HuH-7.5 (cell line): Measurements from ENCODE around the gene HGFAC.

Experiments used
- DNase-seq: peaks from one replicate; pipeline ENCODE4 v3.0.0; 2011; ENCODE audit warnings: low spot score

The HGFAC gene

DNA sequence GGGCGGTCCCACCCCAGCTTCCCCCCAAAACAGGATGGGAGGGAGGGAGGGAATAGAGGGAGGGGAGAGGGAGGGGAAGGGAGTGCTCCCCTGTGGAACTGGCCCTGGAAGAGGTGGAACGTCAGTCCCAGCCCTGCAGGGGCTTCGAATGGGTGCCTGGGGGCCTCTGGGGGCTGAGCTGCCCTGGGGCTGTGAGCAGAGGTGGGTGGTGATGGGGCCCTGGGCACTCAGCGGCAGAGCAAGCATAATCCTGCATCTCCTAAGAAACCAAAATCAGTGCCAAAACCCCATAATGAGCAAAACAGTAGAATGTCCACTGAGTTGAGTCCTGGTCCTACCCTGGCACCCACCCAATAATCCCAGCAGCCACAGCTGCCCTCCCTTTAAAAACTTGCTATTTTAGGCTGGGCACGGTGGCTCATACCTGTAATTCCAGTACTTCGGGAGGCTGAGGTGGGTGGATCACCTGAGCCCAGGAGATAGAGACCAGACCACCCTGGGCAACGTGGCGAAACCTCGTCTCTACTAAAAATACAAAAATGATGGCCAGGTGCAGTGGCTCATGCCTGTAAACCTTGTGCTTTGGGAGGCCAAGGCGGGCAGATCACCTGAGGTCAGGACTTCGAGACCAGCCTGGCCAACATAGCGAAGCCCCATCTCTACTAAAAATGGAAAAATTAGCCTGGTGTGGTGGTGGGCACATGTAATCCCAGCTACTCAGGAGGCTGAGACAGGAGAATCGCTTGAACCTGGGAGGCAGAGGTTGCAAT lies 32.4 kb downstream of the HGFAC start:
- no peak for DNase-seq

DNA sequence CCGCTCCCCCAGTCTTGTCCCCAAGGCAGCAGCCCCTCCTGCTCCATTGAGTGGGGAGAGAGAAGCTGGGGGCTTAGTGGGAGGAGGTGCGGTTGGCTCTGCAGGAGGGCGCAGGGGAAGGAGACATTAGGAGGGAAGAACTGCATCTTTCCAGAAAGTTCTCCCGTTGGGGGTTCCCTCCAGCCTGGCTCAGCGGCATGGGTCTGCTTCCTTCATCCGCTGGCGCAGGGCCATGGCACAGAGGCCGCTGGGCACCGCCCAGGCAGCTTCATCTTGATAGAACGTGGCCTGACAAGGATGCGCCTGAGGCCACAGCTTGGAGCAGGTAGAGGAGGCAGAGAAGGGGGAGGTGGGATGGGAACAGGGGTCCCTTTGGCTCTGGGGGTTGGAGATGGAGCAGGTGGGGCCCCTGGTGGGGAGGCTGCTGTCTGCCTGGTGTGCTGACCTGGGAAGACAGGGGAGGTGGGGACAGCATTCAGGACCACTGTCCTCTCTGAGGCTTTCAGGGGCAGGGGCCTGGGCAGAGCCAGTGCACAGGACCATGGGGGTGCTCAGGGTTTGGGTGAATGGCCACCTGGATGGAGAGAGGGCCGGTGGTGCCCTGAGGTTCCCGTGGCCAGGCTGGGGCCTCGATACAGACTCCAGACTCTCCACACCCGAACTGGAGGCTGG lies 33.4 kb downstream of the HGFAC start:
- DNase-seq = no peak

DNA sequence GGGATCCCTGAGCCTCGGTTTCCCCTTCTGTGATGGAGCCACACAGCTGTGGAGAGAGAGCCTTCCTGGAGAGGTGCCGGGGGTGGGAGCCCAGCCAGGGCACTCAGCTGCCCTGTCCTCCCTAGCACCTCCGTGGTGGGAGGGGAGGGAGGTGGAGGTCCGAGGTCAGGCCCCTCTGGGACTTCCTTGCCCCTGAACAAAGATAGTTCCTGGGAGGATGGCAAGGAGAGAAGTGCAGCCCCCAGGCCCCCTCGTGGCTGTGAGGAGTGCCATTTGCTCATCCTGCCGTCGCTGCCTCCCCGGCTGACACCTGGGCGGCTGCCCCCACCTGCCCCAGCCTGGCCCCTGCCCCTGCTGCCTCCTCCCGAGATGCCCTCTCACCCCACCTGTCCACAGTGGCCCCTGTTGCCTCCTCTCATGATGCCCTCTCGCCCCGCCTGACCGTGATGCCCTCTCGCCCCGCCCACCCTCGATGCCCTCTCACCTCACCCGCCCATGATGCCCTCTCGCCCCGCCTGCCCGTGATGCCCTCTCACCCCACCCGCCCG lies 34.0 kb downstream of the HGFAC start:
- DNase-seq = no peak

DNA sequence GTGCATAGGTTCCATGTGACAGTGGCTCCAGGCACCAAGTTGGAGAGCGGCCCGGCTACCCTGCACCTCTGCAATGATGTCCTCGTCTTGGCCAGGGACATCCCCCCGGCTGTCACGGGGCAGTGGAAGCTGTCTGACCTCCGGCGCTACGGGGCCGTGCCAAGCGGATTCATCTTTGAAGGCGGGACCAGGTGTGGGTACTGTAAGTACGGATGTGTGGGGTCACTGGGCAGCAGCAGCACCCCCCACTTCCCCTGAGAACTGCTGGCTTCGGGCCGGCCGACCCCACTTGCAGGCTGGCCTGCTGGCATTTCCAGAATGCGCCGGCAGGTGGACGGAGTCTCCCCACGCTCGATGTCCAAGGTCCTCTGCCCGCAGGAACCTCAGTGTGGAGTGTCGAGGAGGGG lies 34.6 kb downstream of the HGFAC start:
- peak; percentile 69 for DNase-seq

DNA sequence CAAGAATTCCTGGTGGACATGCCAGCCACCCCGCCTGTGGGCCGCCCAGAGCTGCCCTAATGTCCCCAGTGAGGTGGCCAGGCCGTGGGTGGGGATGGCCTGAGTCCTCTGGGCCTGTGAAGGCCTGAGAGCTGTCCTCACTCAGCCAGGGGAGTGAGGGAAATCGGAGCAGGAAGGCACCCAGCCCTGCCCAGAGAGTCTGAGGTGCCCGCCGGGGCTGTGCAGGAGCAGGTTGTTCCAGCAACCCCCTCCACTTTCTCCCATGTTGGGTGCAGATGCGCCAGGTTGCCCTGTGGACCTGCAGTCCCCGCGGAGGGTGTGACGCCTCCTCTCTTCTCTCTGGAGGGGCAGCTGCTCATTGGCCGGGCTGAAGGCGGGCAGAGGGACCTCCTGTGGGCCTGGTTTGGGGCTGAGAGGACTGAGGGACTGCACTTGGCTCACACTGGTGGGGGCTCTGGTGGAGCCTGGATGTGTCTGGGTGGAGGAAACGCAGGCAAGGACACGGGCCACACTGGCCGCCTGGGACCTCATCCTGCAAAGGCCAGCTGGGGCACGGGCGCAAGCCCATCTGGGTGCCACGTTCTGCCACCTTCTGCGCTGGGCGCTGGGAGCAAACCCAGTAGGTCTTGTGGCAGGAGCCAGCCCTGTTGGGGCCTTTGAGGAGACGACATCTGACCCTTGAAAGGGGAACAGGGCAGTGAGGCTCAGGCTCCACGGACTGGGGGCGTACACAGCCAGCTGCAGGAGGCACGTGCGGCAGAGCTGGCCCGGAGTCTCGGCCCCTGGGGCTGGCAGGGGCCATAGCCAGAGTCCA lies 35.4 kb downstream of the HGFAC start:
- no peak for DNase-seq

DNA sequence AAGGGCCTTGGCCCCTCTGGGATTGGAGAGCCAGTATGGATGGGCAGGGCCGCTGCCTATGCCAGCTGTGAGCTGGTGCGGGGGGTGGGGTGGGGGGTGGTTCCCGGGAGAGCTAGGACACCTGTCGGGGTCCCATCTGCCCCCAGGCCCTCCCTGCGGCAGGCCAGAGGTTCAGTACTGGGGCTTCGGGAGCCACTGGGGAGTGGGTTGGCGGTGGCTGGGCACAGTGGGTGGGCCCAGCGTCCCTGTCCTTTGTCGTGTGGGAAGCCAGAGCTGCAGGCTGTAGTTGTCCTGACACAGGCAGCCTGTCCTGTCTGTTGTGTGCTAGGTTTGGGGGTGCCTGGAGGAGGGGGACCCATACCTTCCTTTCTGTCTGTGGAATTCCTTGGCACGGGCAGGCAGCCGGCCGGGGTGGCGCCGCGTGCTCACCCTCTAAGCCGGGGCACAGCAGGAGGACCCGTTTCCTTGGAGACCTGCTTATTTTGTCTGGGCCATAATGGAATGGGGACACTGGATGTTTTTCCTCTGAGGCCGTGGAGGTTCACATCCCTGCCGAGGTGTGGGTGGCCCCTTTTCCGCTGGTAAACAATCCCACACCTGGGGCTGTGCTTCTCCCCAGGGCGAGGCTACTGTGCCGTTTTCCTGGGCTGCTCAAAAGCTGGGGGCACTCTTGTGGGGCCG lies 36.1 kb downstream of the HGFAC start:
- DNase-seq = no peak

DNA sequence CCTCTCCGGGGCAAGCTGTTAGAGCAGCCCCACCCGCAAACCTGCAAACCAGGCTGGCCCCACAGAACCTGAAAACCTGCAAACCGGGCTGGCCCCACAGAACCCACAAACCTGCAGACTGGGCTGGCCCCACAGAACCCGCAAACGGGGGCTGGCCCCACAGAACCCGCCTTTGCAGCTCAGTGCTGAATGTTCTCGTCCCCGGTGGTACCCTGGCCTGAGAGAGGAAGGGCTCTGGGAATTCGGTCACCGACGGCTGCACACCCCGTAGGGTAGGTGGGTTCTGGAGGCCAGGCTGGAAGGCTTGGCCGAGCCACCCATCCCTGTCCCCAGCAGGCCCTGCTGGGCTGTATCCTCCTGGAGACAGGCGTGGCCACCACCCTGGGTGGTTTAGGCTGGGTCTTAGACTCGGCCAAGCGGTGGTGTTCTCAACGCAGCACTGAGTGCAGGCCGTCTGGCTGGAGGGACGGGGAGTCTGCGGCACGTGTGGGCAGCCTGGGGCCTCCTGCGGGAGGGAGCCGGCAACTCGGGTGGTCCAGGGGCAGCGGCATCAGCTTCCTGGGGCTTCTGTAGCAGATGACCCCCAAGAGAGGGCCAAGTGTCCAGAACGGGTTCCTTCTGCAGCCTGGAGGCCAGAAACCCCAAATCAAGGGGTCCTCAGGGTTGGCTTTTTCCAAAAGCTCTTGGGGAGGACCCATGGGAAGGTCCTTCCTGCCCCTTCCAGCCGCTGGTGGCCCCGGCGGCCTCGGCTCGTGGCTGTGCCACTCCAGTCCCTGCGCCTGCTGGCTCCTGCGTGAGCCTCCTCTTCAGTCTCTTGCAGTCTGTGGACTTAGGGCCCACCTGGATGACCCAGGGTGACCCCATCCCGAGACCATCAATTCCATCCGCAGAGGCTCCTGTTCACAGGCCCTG lies 36.9 kb downstream of the HGFAC start:
- no peak for DNase-seq

DNA sequence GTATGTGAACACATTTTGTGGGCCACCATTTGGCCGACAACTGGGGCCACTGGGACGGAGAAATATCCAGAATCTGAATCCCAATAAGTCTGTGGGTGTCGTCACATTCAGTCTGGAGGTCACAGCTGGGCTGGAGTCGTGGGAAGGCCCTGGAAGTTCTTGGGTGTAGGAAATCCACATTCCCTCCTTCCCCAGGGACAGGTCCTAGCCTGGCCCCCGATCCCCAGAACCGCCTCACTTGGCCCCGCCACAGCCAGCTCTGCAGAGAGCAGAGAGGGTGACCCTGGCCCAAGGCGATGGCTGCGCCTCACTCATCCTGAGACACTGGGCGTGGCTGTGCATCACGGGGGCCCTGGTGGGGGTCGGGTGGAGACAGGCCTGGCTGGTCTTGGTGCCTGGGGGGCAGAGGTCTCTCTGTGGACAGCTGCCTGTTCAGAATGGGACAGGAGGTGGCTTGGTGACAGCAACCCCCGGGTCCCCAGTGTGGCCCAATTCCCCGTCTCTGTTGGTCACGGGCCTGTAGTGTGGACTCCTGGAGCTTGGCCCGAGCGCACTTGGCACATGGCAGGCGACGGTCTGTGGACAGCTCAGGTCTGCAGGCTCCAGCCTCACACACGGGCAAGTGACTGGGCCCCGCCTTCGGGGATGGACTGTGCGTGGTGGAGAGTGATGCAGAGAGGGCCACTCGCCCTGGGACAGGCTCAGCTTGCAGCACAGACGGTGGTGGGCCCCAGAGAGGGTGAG lies 37.8 kb downstream of the HGFAC start:
- no peak for DNase-seq

DNA sequence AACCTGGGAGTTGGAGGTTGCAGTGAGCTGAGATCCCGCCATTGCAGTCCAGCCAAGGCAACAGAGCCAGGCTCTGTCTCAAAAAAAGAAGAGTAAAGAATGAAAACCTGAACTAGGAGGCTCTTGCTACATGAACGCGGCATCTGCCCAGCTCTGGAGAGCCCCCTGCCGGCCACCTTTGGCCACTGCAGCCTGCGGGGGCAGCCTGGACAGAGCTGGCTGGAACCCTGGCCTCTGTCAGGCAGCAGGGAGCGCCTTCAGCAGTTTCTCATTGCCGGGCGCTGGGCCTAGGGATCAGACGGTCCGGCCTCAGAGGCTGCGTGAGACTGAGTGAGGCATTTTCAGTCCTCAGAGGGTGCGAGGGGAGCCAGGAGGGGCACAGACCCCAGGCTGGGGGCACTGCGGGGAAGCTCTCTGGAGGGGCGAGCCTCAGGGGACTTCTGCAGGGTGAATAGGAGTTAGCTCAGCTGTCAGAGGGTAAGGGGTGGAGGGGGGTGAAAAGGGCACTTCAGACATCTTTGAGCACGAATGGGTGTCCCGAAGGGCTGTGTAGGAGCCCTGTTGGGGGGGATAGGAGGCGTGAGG lies 38.9 kb downstream of the HGFAC start:
- DNase-seq = peak; percentile 98

DNA sequence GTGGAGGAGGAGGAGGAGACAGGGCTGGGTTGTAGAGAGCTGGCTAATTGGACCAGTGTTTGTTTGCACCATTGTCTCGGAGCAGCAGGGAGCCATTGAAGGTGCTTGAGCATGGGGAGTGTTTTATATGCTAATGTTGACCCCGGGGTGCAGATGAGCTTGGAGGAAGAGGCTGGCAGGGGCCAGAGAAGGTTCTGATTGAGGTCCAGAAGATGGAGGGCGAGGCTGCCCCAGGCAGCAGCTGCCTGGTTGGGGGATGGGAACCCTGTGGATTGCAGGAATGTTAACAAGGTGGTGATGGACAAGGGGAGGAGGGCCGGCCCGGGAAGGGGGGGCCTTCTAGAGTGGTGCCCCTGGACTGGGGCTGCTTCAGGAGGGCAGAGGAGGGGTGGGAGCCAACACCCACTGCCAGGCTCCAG lies 39.4 kb downstream of the HGFAC start:
- no peak for DNase-seq

DNA sequence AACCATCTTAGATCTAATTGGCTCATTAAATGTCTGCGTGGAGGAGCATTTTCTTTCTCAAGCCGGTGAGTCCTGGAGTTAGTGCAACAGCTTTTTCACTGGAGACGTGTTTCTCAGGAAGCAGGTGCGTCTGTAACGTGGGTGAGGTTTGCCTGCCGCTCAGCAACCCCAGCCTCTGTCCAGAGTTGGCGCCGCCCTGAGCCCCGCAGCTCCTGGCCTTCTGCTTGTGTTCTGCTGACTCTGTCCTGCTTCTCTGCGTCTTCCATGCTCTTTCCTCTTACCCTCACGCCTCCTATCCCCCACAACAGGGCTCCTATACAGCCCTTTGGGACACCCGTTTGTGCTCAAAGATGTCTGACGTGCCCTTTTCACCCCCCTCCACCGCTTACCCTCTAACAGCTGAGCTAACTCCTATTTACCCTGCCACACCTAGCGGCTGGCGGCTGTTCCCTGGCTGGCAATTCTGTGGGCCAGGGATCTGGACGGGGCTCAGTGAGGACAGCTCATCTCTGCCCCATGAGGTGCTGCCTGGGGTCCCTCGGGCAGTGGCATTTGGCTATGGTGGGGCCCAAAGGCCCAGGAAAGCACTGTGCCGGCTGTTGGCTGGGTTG lies 40.1 kb downstream of the HGFAC start:
- no peak for DNase-seq

DNA sequence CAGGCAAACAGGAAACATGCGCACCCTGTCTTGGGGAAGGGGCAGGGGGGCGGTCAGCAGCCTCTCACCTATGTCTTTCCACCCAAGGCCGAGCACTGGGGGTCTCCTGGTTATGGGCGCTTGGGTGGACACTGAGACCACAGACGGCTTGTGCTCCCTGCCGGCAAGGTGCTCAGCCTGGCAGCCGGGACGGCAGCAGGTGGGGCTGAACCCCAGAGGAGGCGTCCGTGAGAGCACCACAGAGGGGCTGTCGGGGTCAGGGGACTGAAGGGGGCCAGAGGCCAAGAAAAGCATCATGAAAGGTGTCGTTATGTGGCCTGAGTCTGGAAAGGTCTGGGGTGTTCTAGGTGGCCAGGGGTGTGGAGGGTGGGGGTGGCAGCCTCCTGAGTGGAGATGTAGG lies 40.9 kb downstream of the HGFAC start:
- DNase-seq = no peak

DNA sequence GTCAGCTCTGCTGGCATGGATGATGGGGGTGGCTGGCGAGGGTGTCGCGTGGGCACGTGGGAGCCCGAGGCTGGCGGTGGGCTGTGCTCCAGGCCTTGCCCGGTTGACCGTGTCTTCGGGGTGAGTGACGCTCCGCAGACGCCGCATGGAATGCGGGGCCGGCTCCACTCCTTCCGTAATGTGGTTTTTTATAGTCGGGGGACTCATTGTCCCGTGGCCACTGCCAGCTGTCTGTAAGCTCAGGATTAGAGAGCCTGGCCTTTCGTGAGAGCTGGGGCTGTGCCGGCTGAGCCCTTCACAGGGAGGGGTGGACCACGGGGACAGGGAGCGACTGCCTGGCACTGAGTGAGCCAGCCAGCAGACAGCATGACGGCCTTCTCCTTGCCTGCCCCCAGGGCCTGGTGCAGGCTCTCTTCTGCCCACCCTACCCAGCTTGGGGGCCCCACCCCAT lies 41.7 kb downstream of the HGFAC start:
- no peak for DNase-seq

DNA sequence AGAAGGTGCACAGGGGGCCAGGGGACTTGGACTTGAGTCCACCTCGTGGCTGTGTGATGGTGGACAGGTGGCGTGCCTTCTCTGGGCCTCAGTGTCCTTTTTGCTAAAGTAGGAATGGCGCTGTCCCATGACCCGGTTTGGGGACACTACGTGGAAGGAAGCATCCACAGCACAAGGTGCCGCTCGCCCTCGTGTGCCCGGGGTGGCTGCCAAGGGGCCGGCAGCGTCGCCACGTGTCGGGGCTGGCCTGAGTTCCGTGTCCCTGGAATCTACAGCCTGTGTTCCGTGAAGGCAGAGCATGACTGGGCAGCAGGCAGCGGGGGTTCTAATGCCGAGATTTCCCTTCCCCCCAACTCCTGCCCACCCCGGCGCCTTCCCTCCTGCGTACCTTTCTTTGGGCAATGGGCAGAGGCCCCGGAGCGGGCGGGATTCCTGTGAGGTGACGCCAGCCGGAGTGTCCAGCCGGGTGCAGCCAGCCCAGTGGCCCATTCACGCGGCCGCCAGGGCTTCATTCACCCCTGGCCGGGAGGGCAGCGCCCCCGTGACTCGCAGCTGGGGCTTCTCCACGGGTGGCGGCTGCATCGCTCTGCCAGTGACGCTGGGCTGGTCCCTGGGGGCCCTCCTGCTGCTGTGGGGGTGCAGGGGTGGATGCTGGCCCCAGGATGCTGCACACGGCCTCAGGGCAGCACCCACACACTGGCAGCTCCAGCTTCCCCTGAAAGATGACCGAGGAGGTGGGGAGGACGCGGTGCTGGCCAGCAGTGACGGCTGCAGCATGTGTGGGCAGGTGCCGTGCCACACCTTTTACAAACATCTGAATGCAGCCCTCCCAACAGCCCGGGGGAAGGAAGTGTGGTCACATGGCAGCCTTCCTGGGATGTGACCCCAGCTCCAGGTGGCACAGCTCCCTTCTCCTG lies 42.5 kb downstream of the HGFAC start:
- peak; percentile 61 for DNase-seq

DNA sequence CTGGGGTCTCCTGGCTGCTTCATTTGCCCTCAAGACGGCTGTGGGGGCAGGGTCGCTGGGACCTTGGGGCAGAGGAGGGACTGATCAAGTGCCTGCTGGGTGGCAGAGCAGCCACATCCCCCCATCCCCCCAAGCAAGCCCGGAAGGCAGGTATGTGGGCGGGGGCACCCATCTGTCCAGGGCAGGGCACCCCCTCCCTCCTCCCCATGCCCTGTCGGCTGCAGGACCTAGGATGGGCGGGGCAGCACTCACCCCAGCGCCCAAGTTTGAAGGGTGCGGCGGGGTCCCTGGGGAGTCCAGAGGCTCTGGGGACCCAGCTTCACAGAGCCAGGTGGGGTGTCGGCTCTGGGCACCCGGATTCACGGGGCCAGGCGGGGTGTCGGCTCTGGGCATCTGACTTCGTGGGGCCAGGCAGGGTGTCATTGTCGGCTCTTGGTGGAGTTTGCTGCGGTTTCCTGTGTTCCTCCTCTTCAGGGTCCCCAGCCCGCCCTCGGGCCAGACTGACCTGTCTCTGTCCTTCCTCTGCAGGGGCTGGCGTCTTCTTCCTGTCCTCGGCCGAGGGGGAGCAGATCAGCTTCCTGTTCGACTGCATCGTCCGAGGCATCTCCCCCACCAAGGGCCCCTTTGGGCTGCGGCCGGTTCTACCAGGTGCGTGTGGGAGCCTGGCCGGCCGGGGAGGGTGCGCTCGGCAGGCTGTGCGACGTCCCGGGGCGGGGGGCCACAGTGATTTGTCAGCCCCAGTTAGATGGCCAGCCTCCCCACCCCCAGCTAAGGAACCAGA lies 43.4 kb downstream of the HGFAC start:
- no peak for DNase-seq

DNA sequence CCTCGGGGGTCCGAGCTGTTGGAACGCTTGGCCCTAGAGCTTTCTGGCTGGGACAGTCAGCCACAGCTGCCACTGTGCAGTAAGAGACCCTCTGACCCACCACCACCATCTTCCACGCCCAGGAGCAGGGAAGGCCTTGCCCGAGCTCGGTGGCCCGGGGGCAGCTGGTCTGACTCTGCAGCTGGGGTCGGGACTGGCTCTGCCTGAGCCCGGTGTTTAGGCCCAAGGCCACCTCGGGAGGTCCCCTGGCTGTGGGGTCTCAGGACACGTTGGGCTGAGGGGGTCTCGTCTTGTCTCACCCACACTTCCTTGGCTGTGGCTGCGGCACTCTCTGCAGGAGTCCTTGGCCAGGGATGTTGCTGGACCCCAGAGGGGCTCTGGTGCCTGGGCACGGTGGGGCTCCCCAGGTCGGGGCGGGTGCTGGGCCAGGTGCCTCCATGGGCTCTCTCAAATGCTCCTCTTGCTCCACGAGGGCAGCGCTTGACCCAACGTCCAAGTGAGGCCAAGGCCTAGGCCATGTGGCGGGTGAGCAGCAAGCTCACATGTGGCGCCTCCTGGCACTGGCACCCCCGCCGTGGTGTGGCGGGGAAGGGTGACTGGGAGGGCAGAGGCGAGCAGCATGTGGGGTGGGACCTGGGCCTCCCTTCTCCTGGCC lies 44.2 kb downstream of the HGFAC start:
- no peak for DNase-seq
